GM23248 (cell line): Measurements from ENCODE around the gene OGFOD2. TPM values are rescaled to one million over a fixed set of nuclear protein-coding genes. Genes with fewer than 3 reads are reported as not detected.

Experiments
- DNase-seq: peaks from one replicate; pipeline ENCODE4 v3.0.0-alpha.2; 2015
- H2AFZ ChIP-seq: fragments of 200-600 bp; sonication (generic); 2 replicates; pipeline ENCODE4 v1.6.1; 2016; ENCODE audit warnings: antibody characterized with exemption
- H3F3A ChIP-seq: fragments of 200-600 bp; sonication (generic); 2 replicates; pipeline ENCODE4 v1.6.1; 2016; ENCODE audit warnings: mild to moderate bottlenecking, antibody characterized with exemption, mixed run types; ENCODE audit not compliant: insufficient read depth
- H3K27ac ChIP-seq: fragments of 200-600 bp; sonication (generic); 2 replicates; pipeline ENCODE4 v1.5.1; 2016; ENCODE audit warnings: mild to moderate bottlenecking
- H3K27me3 ChIP-seq: fragments of 200-600 bp; sonication (generic); replicated peaks from 2 replicates; pipeline ENCODE4 v1.6.1; 2016; ENCODE audit warnings: mild to moderate bottlenecking; ENCODE audit not compliant: insufficient read depth
- H3K36me3 ChIP-seq: fragments of 200-600 bp; sonication (generic); 2 replicates; pipeline ENCODE4 v1.6.1; 2016; ENCODE audit warnings: low read depth, mild to moderate bottlenecking
- H3K4me1 ChIP-seq: fragments of 200-600 bp; sonication (generic); 2 replicates; pipeline ENCODE4 v1.6.1; 2016; ENCODE audit warnings: mild to moderate bottlenecking; ENCODE audit not compliant: insufficient read depth
- H3K4me2 ChIP-seq: fragments of 200-600 bp; sonication (generic); one replicate; pipeline ENCODE4 v1.6.1; 2016; ENCODE audit warnings: mild to moderate bottlenecking; ENCODE audit not compliant: unreplicated experiment
- H3K4me3 ChIP-seq: fragments of 200-600 bp; sonication (generic); 2 replicates; pipeline ENCODE4 v1.5.1; 2016; ENCODE audit warnings: mild to moderate bottlenecking
- H3K79me2 ChIP-seq: fragments of 200-600 bp; sonication (generic); 2 replicates; pipeline ENCODE4 v1.6.1; 2016; ENCODE audit warnings: mild to moderate bottlenecking; ENCODE audit not compliant: insufficient read depth
- H3K9ac ChIP-seq: fragments of 200-600 bp; sonication (generic); 2 replicates; pipeline ENCODE4 v1.6.1; 2016; ENCODE audit warnings: mild to moderate bottlenecking
- H3K9me2 ChIP-seq: fragments of 200-600 bp; sonication (generic); 2 replicates; pipeline ENCODE4 v1.6.1; 2016; ENCODE audit warnings: mixed run types, mild to moderate bottlenecking, moderate library complexity; ENCODE audit not compliant: insufficient read depth
- H3K9me3 ChIP-seq: fragments of 200-600 bp; sonication (generic); one replicate; pipeline ENCODE4 v1.6.1; 2017; ENCODE audit warnings: low read depth
- H4K20me1 ChIP-seq: fragments of 200-600 bp; sonication (generic); 2 replicates; pipeline ENCODE4 v1.6.0; 2016; ENCODE audit not compliant: insufficient read depth
- EZH2 ChIP-seq: fragments of 200-600 bp; sonication (generic); IDR thresholded peaks from 2 replicates; pipeline ENCODE4 v1.6.1; 2018; ENCODE audit warnings: antibody characterized with exemption, mild to moderate bottlenecking; ENCODE audit not compliant: insufficient read depth, poor library complexity, severe bottlenecking
- EZH2phosphoT487 ChIP-seq: fragments of 200-600 bp; sonication (generic); IDR thresholded peaks from 2 replicates; pipeline ENCODE4 v1.6.1; 2018; ENCODE audit warnings: antibody characterized with exemption, moderate library complexity, mild to moderate bottlenecking, low read depth; ENCODE audit not compliant: insufficient read depth
- WGBS, 2 experiments: methylation state at CpG; one replicate each; pipeline ENCODE4 v1.1.6; 2015 to 2017; ENCODE audit warnings: low lambda C conversion rate in 2 of 2, low coverage in 1 of 2; ENCODE audit errors: missing lambda C conversion rate in 2 of 2; 5-methylcytosine and 5-hydroxymethylcytosine counted together
- in situ Hi-C: fragments of 300-500 bp; cut with MboI; formaldehyde crosslinking; loops from 2 replicates; pipeline ENCODE4 v1.15.0; 2020
- polyA plus RNA-seq: library from polyadenylated mRNA; unstranded; fragments of >200 nt; fragmentation: Nextera tagmentation; extraction: Ambion mirVana; gene quantifications from 2 replicates; pipeline ENCODE4 v1.2.1, GENCODE V29; 2016
- total RNA-seq: library from RNA; depleted of rRNA; stranded (reverse); fragments of >200 nt; shearing (Covaris generic); gene quantifications from 2 replicates; pipeline ENCODE4 v1.2.3, GENCODE V29; 2014

OGFOD2 gene
- total and polyA plus RNA-seq, 2 experiments from 2014 or later = 11.9 to 12.8 TPM

- H2AFZ ChIP-seq = no peak overlapping the region
- no peak overlapping the region for H3K27ac ChIP-seq
- TF ChIP-seq EZH2 (no peak), EZH2phosphoT487 (no peak)
- H3K79me2 ChIP-seq = no peaks in the 10 kb centered on the region
- H4K20me1 ChIP-seq = no peaks in the 10 kb centered on the region
- H3K4me2 ChIP-seq = no peak overlapping the region
- H3K9ac ChIP-seq = no peak overlapping the region
- no peaks in the 10 kb centered on the region for H3K9me2 ChIP-seq
- 83 to 85% methylated on average over 12 of the region's 12 CpGs for WGBS, 2 experiments
- DNase-seq = peak; percentile 38
- no peak overlapping the region for H3K4me3 ChIP-seq
- no peaks in the 10 kb centered on the region for H3K4me1 ChIP-seq
- in situ Hi-C loops = no loop called here
- no peaks in the 10 kb centered on the region for H3K9me3 ChIP-seq
- no peaks in the 10 kb centered on the region; the same call in 1 of the 2 replicates for H3F3A ChIP-seq
- H3K36me3 ChIP-seq = no peaks in the 10 kb centered on the region
- H3K27me3 ChIP-seq = no peaks in the 10 kb centered on the region
Observed at GRCh38 chr12:123006977-123007376, 31.9 kb downstream of the OGFOD2 start.

GRCh38 chr12:123010110-123010509 is 35.1 kb downstream of the OGFOD2 start:
- no peak overlapping the region for H3K4me3 ChIP-seq
- no peak overlapping the region for H2AFZ ChIP-seq
- no peaks in the 10 kb centered on the region for H3K36me3 ChIP-seq
- no peak overlapping the region for H3K4me2 ChIP-seq
- no peaks in the 10 kb centered on the region for H3K9me2 ChIP-seq
- no peak for DNase-seq
- H3K27me3 ChIP-seq = no peaks in the 10 kb centered on the region
- H3K79me2 ChIP-seq = no peaks in the 10 kb centered on the region
- no peak overlapping the region for H3K27ac ChIP-seq
- no peaks in the 10 kb centered on the region for H3K4me1 ChIP-seq
- 80 to 92% methylated on average over 1 of the region's 1 CpG for WGBS, 2 experiments
- no peaks in the 10 kb centered on the region for H4K20me1 ChIP-seq
- no peaks in the 10 kb centered on the region for H3K9me3 ChIP-seq
- TF ChIP-seq EZH2phosphoT487 (no peak), EZH2 (no peak)
- no peaks in the 10 kb centered on the region; the same call in 1 of the 2 replicates for H3F3A ChIP-seq
- in situ Hi-C loops = no loop called here
- H3K9ac ChIP-seq = no peak overlapping the region

GRCh38 chr12:123010681-123011080 is 35.6 kb downstream of the OGFOD2 start:
- H3K4me1 ChIP-seq = no peaks in the 10 kb centered on the region
- H3K4me2 ChIP-seq = no peak overlapping the region
- H3K27ac ChIP-seq = no peak overlapping the region
- no peak overlapping the region for H3K9ac ChIP-seq
- no peaks in the 10 kb centered on the region for H3K27me3 ChIP-seq
- no peaks in the 10 kb centered on the region for H3K9me3 ChIP-seq
- no peaks in the 10 kb centered on the region for H4K20me1 ChIP-seq
- no peak overlapping the region for H2AFZ ChIP-seq
- 88 to 90% methylated on average over 4 of the region's 4 CpGs for WGBS, 2 experiments
- in situ Hi-C loops = no loop called here
- DNase-seq = no peak
- H3F3A ChIP-seq = no peaks in the 10 kb centered on the region; the same call in 1 of the 2 replicates
- no peak overlapping the region for H3K4me3 ChIP-seq
- TF ChIP-seq EZH2phosphoT487 (no peak), EZH2 (no peak)
- no peaks in the 10 kb centered on the region for H3K9me2 ChIP-seq
- no peaks in the 10 kb centered on the region for H3K36me3 ChIP-seq
- no peaks in the 10 kb centered on the region for H3K79me2 ChIP-seq

GRCh38 chr12:123011701-123012100 is 36.7 kb downstream of the OGFOD2 start:
- Histone ChIP-seq H3K36me3 (no peaks in the 10 kb centered on the region), H3K27ac (no peak overlapping the region), H3K79me2 (no peaks in the 10 kb centered on the region), H3K9me3 (no peaks in the 10 kb centered on the region), H4K20me1 (no peaks in the 10 kb centered on the region), H3K9ac (no peak overlapping the region), H3K9me2 (no peaks in the 10 kb centered on the region), H2AFZ (no peak overlapping the region), H3K27me3 (no peaks in the 10 kb centered on the region), H3K4me1 (no peaks in the 10 kb centered on the region), H3F3A (no peaks in the 10 kb centered on the region; the same call in 1 of the 2 replicates), H3K4me3 (no peak overlapping the region), H3K4me2 (no peak overlapping the region)
- WGBS, 2 experiments = 91 to 98% methylated on average over 6 of the region's 6 CpGs
- TF ChIP-seq EZH2 (no peak), EZH2phosphoT487 (no peak)
- in situ Hi-C loops = no loop called here
- DNase-seq = no peak
